ENCODE measurements around the gene C1orf216. TPM values are rescaled to one million over a fixed set of nuclear protein-coding genes. Genes with fewer than 3 reads are reported as not detected.
"Not testable (repeated sequence)": the region's sequence is repeated elsewhere in the genome, so short reads cannot be mapped to it uniquely, and the experiment has no call there.

Gene C1orf216
- 10.3 TPM for total RNA-seq

DNA sequence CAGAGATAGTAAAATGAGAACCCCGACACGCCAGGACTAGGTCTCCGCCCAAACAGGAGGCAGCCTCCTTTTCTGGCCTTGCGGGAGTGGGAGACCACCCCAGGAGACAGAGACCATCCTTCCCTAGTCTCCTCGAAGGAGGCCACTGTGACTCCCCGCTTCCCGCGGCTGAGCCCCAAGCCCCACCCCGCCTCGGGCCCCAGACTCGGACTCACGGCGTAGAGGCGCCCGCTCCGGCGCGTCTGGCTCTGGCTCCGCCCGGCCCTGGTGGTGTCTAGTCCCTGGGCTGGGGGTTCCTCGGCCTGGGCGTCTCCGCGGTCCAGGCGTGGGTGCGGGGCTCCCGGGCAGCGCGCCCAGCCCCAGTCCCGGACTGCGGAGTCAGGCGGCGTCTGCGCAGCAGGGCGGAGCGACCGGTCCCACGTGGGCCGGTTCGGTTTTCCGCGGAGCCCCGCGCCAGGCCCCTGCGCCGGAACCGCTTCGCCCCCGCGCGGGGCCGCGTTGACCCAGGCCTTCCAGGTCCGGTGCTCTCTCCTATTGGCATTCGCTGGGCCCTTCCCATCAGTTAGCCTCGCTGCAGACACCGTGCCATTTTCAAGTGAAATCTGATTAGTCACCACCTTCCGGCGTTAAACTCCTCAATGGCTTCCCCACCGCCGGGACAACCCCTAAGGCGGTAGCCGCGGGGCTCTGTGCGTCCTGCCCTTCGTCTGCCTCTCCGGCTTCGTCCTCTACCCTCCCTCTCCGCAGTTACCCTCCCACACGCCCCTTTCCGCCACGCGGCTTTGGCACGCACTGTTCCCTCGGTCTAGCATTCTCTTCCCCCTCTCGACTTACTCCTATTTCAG is at the start of gene C1orf216:
Gene C1orf216, minus strand, starts transcription at position 393 of the 845 bp plus-strand sequence. CDS start 2,563 bp downstream, outside the sequence.
- DNase-seq = peak; percentile 79

- DNase-seq = no peak
Measured at GRCh38 chr1:35764283-35764682, 45.6 kb upstream of the C1orf216 start.

- DNase-seq = no peak
Measured at GRCh38 chr1:35763201-35763600, 44.5 kb upstream of the C1orf216 start.

DNA sequence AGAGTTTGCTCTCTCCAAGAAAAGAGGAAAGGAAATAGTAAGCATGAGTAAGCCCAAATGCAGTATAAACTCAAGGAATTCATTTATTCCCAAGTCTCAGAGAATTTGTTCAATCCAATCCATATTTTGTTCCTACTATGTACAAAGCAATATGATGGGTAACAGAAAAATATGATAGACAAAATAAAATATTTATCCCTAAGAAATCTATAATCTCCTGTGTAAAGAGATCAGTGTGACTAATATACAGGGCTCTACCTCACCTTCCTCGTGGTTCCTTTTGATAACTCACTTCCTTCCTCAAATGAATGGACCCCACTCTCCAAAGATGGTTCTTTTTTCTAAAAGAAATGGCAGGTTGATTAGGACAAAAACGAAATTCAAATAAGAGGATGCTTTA is 43.5 kb upstream of the C1orf216 start:
- no peak for DNase-seq

- no peak for DNase-seq
Measured at GRCh38 chr1:35756064-35756463, 37.4 kb upstream of the C1orf216 start.

DNA sequence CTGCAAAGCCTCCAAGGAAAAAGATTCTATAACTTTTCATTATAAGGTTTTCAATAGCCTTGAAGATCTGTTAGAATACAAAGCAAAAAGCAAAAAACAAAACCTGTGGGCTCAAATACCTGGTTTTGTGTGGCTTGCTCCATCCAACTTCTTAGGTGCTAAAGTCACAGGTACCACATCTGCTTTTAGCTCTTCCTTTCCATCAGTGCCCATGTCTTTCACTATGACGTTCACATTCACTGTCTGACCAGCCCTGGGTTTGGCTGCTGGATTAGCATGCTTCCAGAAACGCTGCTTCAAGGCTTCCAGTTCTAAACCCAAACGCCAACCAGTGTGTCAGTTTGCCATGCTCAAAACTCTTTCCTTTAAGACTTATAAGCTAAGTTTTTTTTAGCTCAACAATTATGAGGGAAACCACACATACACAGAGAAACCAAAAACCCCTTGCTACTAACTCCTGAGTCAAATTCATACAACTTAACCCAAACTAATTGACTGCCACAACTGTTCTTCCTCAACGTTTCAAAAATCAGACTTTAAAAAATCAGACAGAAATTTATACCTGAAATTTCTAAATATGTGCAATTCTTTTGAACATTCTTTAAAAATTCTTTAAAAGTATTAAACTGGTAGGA is 35.1 kb upstream of the C1orf216 start:
- DNase-seq = no peak

DNA sequence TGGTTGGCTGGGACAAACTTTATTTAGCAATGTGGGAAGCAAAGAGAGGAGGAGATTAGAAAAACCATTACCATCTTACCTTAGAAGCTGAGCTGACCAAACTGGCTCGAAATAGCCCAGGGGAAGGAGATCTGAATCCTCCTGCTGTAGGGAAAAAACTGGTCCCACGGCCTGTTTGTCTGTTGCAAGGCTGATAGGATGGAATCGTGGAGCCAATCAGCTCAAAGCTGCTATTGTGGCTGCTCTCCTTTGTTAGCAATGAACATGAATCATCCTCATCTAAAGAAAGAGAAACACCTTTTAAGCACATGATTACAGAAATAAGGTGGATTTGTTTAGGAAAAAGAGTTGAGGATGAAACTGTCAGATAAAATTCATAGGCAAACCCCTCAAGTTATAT is 29.6 kb upstream of the C1orf216 start:
- no peak for DNase-seq

DNA sequence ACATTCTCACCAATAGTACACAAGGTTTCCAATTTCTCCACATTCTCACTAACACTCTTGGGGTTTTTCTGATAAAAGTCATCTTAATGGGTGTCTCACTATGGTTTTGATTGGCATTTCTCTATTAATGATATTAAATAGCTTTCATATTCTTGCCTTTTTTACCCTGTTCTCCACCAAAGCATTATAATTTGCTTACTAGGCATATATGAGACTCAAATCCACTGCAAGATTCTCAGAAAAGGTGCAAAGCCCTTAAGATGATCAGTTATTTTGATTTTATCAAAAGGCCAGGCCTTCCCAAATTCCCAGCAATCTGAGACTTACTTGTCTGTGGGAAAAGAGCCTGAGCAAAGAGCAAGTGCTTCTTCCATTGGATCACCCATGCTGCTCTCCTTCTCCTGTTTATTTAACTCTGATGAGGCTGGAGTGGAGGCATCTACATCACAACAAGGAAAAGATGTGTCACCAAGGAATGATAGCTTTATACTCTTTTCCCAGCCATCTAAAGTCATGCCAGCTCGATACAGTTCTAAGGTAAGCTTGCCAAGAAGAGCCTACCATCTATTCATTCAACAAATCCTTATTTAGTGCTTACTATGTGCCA is 26.5 kb upstream of the C1orf216 start:
- DNase-seq = no peak

- no peak for DNase-seq
Measured at GRCh38 chr1:35737120-35737519, 18.4 kb upstream of the C1orf216 start.

GRCh38 chr1:35727434-35728040 is 8.9 kb upstream of the C1orf216 start:
- DNase-seq = peak; percentile 59

- peak; percentile 87 for DNase-seq
Measured at GRCh38 chr1:35726450-35727433, 8.1 kb upstream of the C1orf216 start.

GRCh38 chr1:35725596-35725995 is 6.9 kb upstream of the C1orf216 start:
- DNase-seq = peak; percentile 62

DNA sequence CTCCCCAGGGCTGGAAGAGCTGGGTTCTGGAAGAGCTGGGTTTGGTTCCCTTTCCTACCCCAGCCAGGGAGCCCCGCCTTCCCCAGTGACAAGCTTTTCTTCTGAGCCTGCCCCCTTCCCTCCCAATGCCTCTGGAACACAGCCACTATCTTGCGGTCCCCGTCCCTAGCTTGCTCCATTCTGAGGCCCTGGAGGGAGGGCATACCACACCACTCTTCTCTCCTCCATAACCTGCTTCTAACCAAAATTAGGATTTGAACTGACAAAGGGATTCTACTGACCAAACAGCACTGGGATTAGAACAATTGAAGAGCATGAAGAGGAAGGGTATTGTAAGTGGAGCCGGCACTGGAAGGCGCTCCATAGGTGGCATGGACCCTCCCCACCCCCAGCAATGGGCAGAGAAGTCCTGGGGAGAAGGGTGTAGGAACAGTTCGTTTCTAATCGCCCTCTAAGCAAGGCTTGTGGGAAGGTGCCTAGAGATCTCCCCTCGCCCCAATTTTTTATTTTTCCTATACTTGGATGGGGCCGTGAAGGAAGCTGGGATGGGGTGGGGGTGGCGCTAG is 690 bp downstream of the C1orf216 start:
- peak; percentile 54 for DNase-seq

- peak; percentile 84 for DNase-seq
Measured at GRCh38 chr1:35715568-35716002, 3.1 kb downstream of the C1orf216 start.

GRCh38 chr1:35714921-35715567 is 3.6 kb downstream of the C1orf216 start:
- no peak for DNase-seq

- not testable (repeated sequence) for DNase-seq
Measured at GRCh38 chr1:35711098-35711497, 7.6 kb downstream of the C1orf216 start.

- no peak for DNase-seq
Measured at GRCh38 chr1:35708952-35709351, 9.7 kb downstream of the C1orf216 start.

DNA sequence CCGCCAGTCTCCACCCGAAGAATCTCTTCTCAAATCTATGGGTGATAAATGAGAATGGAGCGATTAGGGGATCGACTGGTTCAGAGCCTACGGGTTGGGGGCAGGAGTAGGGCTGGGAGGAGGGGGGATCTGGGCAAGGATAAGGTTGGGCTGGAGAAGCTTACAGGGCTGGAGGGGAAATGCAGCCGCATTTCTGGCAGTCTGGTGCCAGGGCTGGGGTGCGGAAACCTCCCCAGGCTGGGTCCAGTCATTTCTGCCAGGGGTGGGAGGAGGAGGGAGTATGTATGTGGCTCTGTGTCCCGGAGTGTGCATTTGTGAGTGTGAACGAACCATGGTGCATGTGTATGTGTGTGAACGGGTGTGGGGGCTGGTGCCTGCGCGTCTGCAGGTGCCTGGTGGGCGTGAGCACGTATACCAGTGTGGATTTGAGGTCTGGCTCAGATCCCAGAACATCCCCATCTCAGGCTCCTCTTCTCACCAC is 10.2 kb downstream of the C1orf216 start:
- DNase-seq = peak; percentile 44

GRCh38 chr1:35707601-35708440 is 10.9 kb downstream of the C1orf216 start:
- peak; percentile 81 for DNase-seq
